Astrocyte (in vitro differentiated cells and primary cell): ENCODE results near the gene CDC45. TPM values are rescaled to one million over a fixed set of nuclear protein-coding genes. Genes with fewer than 3 reads are reported as not detected.

ENCODE experiments used
- DNase-seq: peaks from one replicate; pipeline ENCODE4 v3.0.0-alpha.2; 2010; ENCODE audit warnings: low read depth
- FAIRE-seq: peaks from 2 replicates; lab custom pipeline; 2011; peaks lifted over from hg19 to GRCh38; lab: Jason Lieb, UNC
- H2AFZ ChIP-seq: 2 replicates; pipeline ENCODE4 v1.6.0; 2012; ENCODE audit warnings: low read depth, low read length, inconsistent platforms
- H3K27ac ChIP-seq: 2 replicates; pipeline ENCODE4 v1.5.1; 2011; ENCODE audit warnings: low read depth, low read length, inconsistent platforms
- H3K27me3 ChIP-seq: 2 replicates; pipeline ENCODE4 v1.6.0; 2011; ENCODE audit warnings: low read length, inconsistent platforms; ENCODE audit not compliant: insufficient read depth
- H3K36me3 ChIP-seq: 2 replicates; pipeline ENCODE4 v1.5.1; 2011; ENCODE audit warnings: low read length, inconsistent platforms; ENCODE audit not compliant: insufficient read depth
- H3K4me1 ChIP-seq: 2 replicates; pipeline ENCODE4 v1.5.1; 2011; ENCODE audit warnings: low read length, inconsistent platforms; ENCODE audit not compliant: insufficient read depth
- H3K4me2 ChIP-seq: 2 replicates; pipeline ENCODE4 v1.6.0; 2012; ENCODE audit warnings: low read length, inconsistent platforms
- H3K4me3 ChIP-seq: 2 replicates; pipeline ENCODE4 v1.5.1; 2011; ENCODE audit warnings: low read depth, mild to moderate bottlenecking, low read length, inconsistent platforms; ENCODE audit not compliant: insufficient read depth
- H3K79me2 ChIP-seq: 2 replicates; pipeline ENCODE4 v1.6.0; 2012; ENCODE audit warnings: mild to moderate bottlenecking, low read length, inconsistent platforms; ENCODE audit not compliant: insufficient read depth
- H3K9ac ChIP-seq: 2 replicates; pipeline ENCODE4 v1.6.0; 2012; ENCODE audit warnings: mild to moderate bottlenecking, low read length, inconsistent platforms
- H3K9me3 ChIP-seq: 2 replicates; pipeline ENCODE4 v1.5.1; 2012; ENCODE audit warnings: low read depth, mild to moderate bottlenecking, low read length, inconsistent platforms; ENCODE audit not compliant: insufficient read depth
- H4K20me1 ChIP-seq: 2 replicates; pipeline ENCODE4 v1.6.0; 2012; ENCODE audit warnings: low read length, inconsistent platforms; ENCODE audit not compliant: insufficient read depth
- H3K27ac Mint-ChIP-seq: one replicate; pipeline ENCODE4 v1.8.0; 2021; ENCODE audit warnings: mild to moderate bottlenecking, mixed read lengths; ENCODE audit not compliant: unreplicated experiment
- H3K27me3 Mint-ChIP-seq: one replicate; pipeline ENCODE4 v1.8.0; 2021; ENCODE audit warnings: low read depth, mixed read lengths; ENCODE audit not compliant: unreplicated experiment
- H3K36me3 Mint-ChIP-seq: one replicate; pipeline ENCODE4 v1.8.0; 2021; ENCODE audit warnings: low read depth, mixed read lengths; ENCODE audit not compliant: unreplicated experiment
- H3K4me1 Mint-ChIP-seq: one replicate; pipeline ENCODE4 v1.8.0; 2021; ENCODE audit warnings: low read depth, mixed read lengths; ENCODE audit not compliant: unreplicated experiment
- H3K4me3 Mint-ChIP-seq: one replicate; pipeline ENCODE4 v1.8.0; 2021; ENCODE audit warnings: mild to moderate bottlenecking, moderate library complexity, mixed read lengths; ENCODE audit not compliant: unreplicated experiment
- H3K9me3 Mint-ChIP-seq: one replicate; pipeline ENCODE4 v1.8.0; 2021; ENCODE audit warnings: mild to moderate bottlenecking, mixed read lengths; ENCODE audit not compliant: unreplicated experiment
- EZH2 ChIP-seq: IDR thresholded peaks from 2 replicates; pipeline ENCODE4 v1.6.1; 2012; ENCODE audit warnings: mild to moderate bottlenecking, low read length, inconsistent platforms; ENCODE audit not compliant: insufficient read depth
- total RNA-seq: library from RNA; stranded (reverse); gene quantifications from 2 replicates; pipeline ENCODE4 v1.2.1, GENCODE V29; 2021
- TF ChIP-seq, protein P1 (sequence below): IDR thresholded peaks from 2 replicates; pipeline ENCODE4 v1.5.1; 2011; ENCODE audit warnings: low read depth, mild to moderate bottlenecking, inconsistent platforms, low read length, moderate library complexity; ENCODE audit not compliant: insufficient read depth

Gene CDC45
- total RNA-seq, 1 donor from 2014 or later = 2.1 TPM

DNA sequence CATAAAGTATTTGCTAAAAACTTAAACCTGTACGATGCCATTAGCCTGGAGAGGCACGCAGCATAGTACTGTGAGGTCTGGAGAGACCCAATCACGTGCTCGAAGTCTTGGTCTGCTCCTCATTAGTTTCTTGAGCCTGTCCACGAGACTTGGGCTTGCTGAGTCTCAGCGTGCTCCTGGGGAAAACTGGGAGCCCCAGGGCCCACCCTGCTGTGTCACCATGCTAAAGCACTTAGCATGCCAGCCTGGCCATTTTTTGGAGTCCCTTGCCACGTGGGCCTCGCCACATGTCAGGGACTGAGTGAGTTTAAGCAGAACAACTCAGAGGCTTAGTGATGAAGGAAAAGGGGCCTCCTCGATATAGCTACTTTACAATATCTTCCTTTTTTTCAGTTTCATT, 2.6 kb downstream of the CDC45 start:
- TF ChIP-seq EZH2 = no peak
- TF ChIP-seq, protein P1, sequence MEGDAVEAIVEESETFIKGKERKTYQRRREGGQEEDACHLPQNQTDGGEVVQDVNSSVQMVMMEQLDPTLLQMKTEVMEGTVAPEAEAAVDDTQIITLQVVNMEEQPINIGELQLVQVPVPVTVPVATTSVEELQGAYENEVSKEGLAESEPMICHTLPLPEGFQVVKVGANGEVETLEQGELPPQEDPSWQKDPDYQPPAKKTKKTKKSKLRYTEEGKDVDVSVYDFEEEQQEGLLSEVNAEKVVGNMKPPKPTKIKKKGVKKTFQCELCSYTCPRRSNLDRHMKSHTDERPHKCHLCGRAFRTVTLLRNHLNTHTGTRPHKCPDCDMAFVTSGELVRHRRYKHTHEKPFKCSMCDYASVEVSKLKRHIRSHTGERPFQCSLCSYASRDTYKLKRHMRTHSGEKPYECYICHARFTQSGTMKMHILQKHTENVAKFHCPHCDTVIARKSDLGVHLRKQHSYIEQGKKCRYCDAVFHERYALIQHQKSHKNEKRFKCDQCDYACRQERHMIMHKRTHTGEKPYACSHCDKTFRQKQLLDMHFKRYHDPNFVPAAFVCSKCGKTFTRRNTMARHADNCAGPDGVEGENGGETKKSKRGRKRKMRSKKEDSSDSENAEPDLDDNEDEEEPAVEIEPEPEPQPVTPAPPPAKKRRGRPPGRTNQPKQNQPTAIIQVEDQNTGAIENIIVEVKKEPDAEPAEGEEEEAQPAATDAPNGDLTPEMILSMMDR = no peak
- Mint-ChIP-seq H3K36me3 (no peaks in the 10 kb centered on the region), H3K27ac (no peak overlapping the region), H3K4me3 (no peak overlapping the region), H3K9me3 (no peaks in the 10 kb centered on the region), H3K4me1 (peaks cover 3% of the 10 kb centered on the region), H3K27me3 (no peaks in the 10 kb centered on the region)
- no peak overlapping the region for H3K4me2 ChIP-seq
- FAIRE-seq (no peak), DNase-seq (no peak)
- H3K27me3 ChIP-seq = no peaks in the 10 kb centered on the region
- no peak overlapping the region for H2AFZ ChIP-seq
- H3K9me3 ChIP-seq = no peaks in the 10 kb centered on the region
- no peak overlapping the region for H3K9ac ChIP-seq
- H3K79me2 ChIP-seq = peaks cover 28% of the 10 kb centered on the region
- H3K4me3 ChIP-seq = no peak overlapping the region
- peaks cover 7% of the 10 kb centered on the region for H3K4me1 ChIP-seq
- H3K36me3 ChIP-seq = no peaks in the 10 kb centered on the region
- H4K20me1 ChIP-seq = peaks cover 14% of the 10 kb centered on the region
- H3K27ac ChIP-seq = no peak overlapping the region

DNA sequence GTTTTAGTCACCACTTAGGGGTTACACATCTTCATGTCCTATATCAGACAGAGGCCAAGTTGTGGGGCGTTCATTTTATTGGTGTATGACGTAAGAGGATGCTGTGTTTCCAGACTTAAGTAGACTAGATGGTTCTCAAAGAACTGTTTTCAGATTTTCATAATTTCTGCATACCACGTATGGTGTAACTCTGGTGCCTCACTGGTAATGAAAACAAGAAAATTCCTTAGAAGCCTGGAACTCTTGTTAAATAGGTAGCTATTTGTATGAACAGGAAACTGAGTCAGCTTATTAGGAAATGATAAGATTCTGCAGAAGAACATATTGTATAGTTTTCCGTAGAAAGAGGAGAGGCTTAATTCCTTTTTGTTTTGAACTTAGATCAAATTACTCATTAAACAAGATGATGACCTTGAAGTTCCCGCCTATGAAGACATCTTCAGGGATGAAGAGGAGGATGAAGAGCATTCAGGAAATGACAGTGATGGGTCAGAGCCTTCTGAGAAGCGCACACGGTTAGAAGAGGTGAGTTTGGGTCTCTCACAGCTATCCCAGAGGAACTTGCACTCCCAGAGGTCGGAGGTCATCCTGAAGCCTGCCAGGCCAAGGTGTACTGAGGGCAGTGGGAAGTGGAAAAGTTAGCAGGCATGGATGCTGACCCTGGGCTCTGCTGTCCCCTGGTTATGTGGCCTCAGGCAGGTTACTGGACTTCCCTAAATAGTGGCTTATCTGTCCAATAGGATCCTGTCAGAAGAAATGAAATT, 3.9 kb downstream of the CDC45 start:
- H3K4me3 Mint-ChIP-seq = no peak overlapping the region
- H3K4me1 ChIP-seq = no peaks in the 10 kb centered on the region
- H3K4me3 ChIP-seq = no peak overlapping the region
- no peak overlapping the region for H3K27ac ChIP-seq
- peak overlapping the region; percentile 16 for H3K4me2 ChIP-seq
- H3K27me3 ChIP-seq = no peaks in the 10 kb centered on the region
- peaks cover 15% of the 10 kb centered on the region for H3K79me2 ChIP-seq
- no peak for DNase-seq
- no peaks in the 10 kb centered on the region for H3K36me3 Mint-ChIP-seq
- H3K9me3 Mint-ChIP-seq = no peaks in the 10 kb centered on the region
- no peaks in the 10 kb centered on the region for H4K20me1 ChIP-seq
- no peak overlapping the region for H3K9ac ChIP-seq
- no peaks in the 10 kb centered on the region for H3K36me3 ChIP-seq
- no peaks in the 10 kb centered on the region for H3K27me3 Mint-ChIP-seq
- no peak overlapping the region for H3K27ac Mint-ChIP-seq
- FAIRE-seq = no peak
- H3K9me3 ChIP-seq = no peaks in the 10 kb centered on the region
- no peak for TF ChIP-seq EZH2
- TF ChIP-seq, protein P1 = no peak
- no peak overlapping the region for H2AFZ ChIP-seq
- H3K4me1 Mint-ChIP-seq = no peaks in the 10 kb centered on the region

DNA sequence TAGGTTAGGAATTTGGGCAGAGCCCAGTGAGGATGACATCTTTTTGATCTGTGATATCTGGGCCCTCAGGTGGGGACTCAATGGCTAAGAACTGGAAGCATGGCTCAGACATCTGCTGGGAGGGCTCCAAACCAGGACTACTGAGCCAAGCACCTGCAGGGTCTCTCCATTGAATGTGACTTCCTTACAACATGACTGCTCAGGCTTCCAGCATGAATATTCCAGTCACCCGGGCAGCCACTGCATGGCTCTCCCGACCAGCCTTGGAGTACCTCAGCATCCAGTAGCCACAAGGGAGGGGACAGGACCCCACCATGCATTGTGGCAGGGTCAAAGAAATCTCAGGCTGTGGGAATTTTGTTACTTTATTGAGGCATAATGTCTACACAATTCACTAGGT, 8.6 kb downstream of the CDC45 start:
- TF ChIP-seq, protein P1 = no peak
- TF ChIP-seq EZH2 = no peak
- H3K4me1 ChIP-seq = no peaks in the 10 kb centered on the region
- H4K20me1 ChIP-seq = no peaks in the 10 kb centered on the region
- no peak overlapping the region for H2AFZ ChIP-seq
- no peaks in the 10 kb centered on the region for H3K9me3 Mint-ChIP-seq
- no peaks in the 10 kb centered on the region for H3K27me3 Mint-ChIP-seq
- no peak overlapping the region for H3K4me3 ChIP-seq
- no peak overlapping the region for H3K4me2 ChIP-seq
- no peaks in the 10 kb centered on the region for H3K36me3 ChIP-seq
- H3K27ac Mint-ChIP-seq = no peak overlapping the region
- FAIRE-seq = no peak
- H3K79me2 ChIP-seq = no peaks in the 10 kb centered on the region
- H3K4me1 Mint-ChIP-seq = no peaks in the 10 kb centered on the region
- H3K9ac ChIP-seq = no peak overlapping the region
- no peaks in the 10 kb centered on the region for H3K36me3 Mint-ChIP-seq
- DNase-seq = no peak
- no peak overlapping the region for H3K4me3 Mint-ChIP-seq
- H3K27ac ChIP-seq = no peak overlapping the region
- no peaks in the 10 kb centered on the region for H3K9me3 ChIP-seq
- H3K27me3 ChIP-seq = no peaks in the 10 kb centered on the region
